ENCODE results near the gene ABCB10. TPM values are rescaled to one million over a fixed set of nuclear protein-coding genes. Genes with fewer than 3 reads are reported as not detected.

Gene ABCB10
- total RNA-seq, 2 donors from 2014 or later: 25.0 to 27.7 TPM

DNA sequence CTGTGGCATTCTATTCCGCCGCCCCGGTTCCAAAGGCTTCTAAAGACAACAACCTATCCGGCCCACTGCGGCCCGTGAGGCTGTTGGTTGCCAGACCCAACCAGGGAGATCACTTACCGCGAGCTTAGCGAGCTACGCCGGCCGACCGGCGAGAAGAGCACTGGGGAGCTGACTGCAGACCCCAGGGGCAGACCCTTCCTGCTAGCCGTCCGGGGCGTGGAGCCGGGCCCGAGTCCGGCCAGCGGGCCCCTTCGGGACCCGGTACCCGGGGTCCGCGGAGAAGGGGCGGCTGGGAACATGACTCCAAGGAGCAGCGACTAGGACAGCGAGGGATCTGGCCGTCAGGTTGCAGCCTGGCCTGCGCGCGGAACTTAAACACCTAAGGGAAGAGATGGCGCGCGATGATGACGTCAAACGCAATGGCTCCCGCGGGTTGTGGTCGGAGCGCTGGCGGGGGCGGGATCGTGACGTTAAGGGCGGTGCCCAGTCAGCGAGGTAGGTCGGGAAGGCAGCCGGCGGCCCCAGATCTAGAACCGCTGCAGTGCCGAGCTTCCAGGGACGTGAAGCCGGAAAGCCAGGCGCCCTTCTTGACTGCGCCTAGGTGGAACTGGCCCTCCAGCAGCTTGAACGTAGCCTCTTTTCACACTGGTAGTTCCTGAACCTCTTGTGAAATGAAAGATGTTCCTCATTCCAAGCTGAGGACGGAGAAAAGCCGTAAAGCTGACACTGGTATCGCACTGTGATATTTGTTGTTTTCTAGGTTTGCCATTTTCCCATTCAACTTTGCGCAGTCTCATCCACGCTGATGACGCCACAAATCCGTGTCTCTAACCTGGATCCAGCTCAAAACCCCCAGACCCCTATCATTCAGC is 50.3 kb downstream of the ABCB10 start, which contains the start of gene NUP133:
TSS of gene NUP133 (minus strand) at position 391 of the 872 bp plus-strand sequence. CDS start at position 299, 92 bp downstream.
- peak; percentile 99 for DNase-seq (ENCODE audit: low spot score)
- TF ChIP-seq, protein P1, sequence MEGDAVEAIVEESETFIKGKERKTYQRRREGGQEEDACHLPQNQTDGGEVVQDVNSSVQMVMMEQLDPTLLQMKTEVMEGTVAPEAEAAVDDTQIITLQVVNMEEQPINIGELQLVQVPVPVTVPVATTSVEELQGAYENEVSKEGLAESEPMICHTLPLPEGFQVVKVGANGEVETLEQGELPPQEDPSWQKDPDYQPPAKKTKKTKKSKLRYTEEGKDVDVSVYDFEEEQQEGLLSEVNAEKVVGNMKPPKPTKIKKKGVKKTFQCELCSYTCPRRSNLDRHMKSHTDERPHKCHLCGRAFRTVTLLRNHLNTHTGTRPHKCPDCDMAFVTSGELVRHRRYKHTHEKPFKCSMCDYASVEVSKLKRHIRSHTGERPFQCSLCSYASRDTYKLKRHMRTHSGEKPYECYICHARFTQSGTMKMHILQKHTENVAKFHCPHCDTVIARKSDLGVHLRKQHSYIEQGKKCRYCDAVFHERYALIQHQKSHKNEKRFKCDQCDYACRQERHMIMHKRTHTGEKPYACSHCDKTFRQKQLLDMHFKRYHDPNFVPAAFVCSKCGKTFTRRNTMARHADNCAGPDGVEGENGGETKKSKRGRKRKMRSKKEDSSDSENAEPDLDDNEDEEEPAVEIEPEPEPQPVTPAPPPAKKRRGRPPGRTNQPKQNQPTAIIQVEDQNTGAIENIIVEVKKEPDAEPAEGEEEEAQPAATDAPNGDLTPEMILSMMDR (IDR thresholded peaks at IDR 0.05): no peak
- Histone ChIP-seq H3K36me3 (peaks cover 4% of the 10 kb centered on the region), H3K4me3 (peak within 1 kb of the TSS; percentile 93), H3K27ac (peak within 1 kb of the TSS; percentile 90 to 94), H3K9me3 (no peaks in the 10 kb centered on the region), H3K4me1 (ENCODE audit: control insufficient read depth in 1 of 2, low read depth in 2 of 2) (peaks cover 10 to 24% of the 10 kb centered on the region in 2 donors), H3K27me3 (replicated peaks; ENCODE audit: insufficient read depth) (no peaks in the 10 kb centered on the region)
- peak; percentile 96 for ATAC-seq (ENCODE audit: insufficient number of reproducible peaks, low FRiP score, low read depth)

DNA sequence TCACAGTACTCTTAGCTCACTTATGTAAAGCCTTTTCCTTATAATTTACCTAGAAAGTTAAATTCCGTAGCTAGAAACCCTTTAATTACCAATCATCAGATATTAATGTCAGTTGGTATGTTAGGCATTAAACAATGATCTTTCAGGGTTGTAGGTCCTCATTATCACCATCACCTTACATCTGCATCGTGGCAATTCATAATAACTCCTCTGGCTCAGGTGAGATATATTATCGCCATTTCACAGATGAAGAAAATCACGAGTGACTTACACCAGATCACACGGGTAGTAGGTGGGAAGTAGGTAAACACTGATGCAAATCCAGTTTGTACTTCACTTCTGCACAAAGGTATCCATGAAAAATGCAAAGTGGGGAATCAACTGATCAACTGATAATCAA is 51.0 kb downstream of the ABCB10 start:
- DNase-seq (ENCODE audit: low spot score) (no peak), ATAC-seq (ENCODE audit: insufficient number of reproducible peaks, low FRiP score, low read depth) (no peak)
- H3K27ac ChIP-seq: peak overlapping the region; percentile 90 to 94
- H3K4me3 ChIP-seq: peak overlapping the region; percentile 93
- H3K9me3 ChIP-seq: no peaks in the 10 kb centered on the region
- H3K27me3 ChIP-seq (replicated peaks; ENCODE audit: insufficient read depth): no peaks in the 10 kb centered on the region
- peaks cover 8% of the 10 kb centered on the region for H3K36me3 ChIP-seq
- H3K4me1 ChIP-seq (ENCODE audit: control insufficient read depth in 1 of 2, low read depth in 2 of 2): peaks cover 10 to 24% of the 10 kb centered on the region in 2 donors
- TF ChIP-seq, protein P1 (IDR thresholded peaks at IDR 0.05): no peak

DNA sequence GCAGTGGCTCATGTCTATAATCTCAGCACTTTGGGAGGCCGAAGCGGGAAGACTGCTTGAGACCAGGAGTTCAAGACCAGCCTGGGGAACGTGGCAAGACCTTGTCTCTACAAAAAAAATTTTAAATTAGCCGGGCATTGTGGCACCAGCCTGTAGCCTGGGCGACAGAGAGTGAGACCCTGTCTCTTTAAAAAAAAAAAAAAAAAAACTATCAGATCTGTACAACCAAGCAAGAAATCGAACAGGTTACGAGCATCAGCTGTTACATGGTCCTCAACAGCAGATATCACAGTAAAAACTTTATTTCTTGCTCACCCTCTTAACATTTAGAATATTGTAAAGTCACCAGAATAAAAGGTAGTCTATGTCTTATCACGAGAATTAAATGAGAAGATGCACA is 51.9 kb downstream of the ABCB10 start:
- ATAC-seq (ENCODE audit: insufficient number of reproducible peaks, low FRiP score, low read depth): no peak

DNA sequence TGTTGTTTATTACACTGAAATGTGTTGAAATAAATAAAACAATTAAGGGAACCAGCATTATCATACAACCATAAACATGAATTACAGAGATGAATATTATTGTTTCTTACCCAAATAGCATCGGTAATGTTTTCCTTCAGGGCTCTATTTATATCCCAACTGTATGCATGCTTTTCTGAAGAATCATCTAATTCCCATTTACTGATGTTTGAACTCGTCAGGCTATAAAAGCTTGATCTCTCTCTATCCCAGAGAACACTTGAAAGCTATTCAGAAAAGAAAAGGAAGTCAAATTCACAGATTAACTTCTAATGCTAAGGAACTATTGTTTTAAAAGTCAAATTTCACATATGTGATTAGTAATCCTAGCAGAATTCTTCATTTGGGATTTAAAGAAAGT is 62.7 kb downstream of the ABCB10 start:
- ATAC-seq (ENCODE audit: insufficient number of reproducible peaks, low FRiP score, low read depth): no peak
- no peak overlapping the region for H3K4me3 ChIP-seq
- H3K27ac ChIP-seq: no peak overlapping the region
- H3K9me3 ChIP-seq: no peaks in the 10 kb centered on the region
- H3K4me1 ChIP-seq (ENCODE audit: control insufficient read depth in 1 of 2, low read depth in 2 of 2): no peaks in the 10 kb centered on the region
- no peaks in the 10 kb centered on the region for H3K27me3 ChIP-seq (replicated peaks; ENCODE audit: insufficient read depth)
- H3K36me3 ChIP-seq: peaks cover 61% of the 10 kb centered on the region
- TF ChIP-seq, protein P1 (IDR thresholded peaks at IDR 0.05): no peak
- no peak for DNase-seq (ENCODE audit: low spot score)

More for the DNA sequence above, 51.9 kb downstream of the ABCB10 start:
- no peaks in the 10 kb centered on the region for H3K9me3 ChIP-seq
- peaks cover 8% of the 10 kb centered on the region for H3K36me3 ChIP-seq
- peaks cover 10 to 24% of the 10 kb centered on the region in 2 donors for H3K4me1 ChIP-seq (ENCODE audit: control insufficient read depth in 1 of 2, low read depth in 2 of 2)
- no peak for DNase-seq (ENCODE audit: low spot score)
- peak overlapping the region; percentile 93 for H3K4me3 ChIP-seq
- H3K27ac ChIP-seq: no peak overlapping the region
- TF ChIP-seq, protein P1 (IDR thresholded peaks at IDR 0.05): no peak
- no peaks in the 10 kb centered on the region for H3K27me3 ChIP-seq (replicated peaks; ENCODE audit: insufficient read depth)

DNA sequence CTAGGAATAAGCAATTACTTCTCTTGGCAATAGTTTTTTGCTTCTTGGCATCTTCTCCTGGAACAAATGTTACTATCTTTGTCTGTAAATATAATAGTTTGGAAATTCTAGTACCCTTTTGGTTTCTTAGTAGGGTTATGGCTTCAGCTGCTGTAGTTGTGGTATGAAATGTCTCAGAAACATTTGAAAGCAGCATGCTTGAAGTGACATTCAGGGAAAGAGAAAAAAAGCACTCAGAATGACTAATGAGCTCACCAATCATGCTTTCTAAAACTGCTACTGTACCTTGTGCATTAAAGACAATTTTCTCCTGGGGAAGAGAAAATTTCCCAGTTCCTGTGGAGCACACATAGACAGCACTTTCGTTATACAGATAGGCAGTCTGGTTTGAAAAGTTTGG is 71.3 kb downstream of the ABCB10 start:
- no peaks in the 10 kb centered on the region for H3K4me1 ChIP-seq (ENCODE audit: control insufficient read depth in 1 of 2, low read depth in 2 of 2)
- no peak overlapping the region for H3K4me3 ChIP-seq
- no peaks in the 10 kb centered on the region for H3K27me3 ChIP-seq (replicated peaks; ENCODE audit: insufficient read depth)
- TF ChIP-seq, protein P1 (IDR thresholded peaks at IDR 0.05): no peak
- no peaks in the 10 kb centered on the region for H3K9me3 ChIP-seq
- H3K36me3 ChIP-seq: peaks cover 36% of the 10 kb centered on the region
- no peak overlapping the region for H3K27ac ChIP-seq
- ATAC-seq (ENCODE audit: insufficient number of reproducible peaks, low FRiP score, low read depth) (no peak), DNase-seq (ENCODE audit: low spot score) (no peak)

Measured in thoracic aorta (tissue), 2 donors.